ENCODE results near the gene HOPX.
"Not testable (repeated sequence)": the region's sequence is repeated elsewhere in the genome, so short reads cannot be mapped to it uniquely, and the experiment has no call there.

The HOPX gene

GRCh38 chr4:56681158-56681852, at the start of gene HOPX:
Gene HOPX, minus strand, starts transcription at chr4:56681296. Its CDS starts 23,480 bp downstream, at chr4:56657816.
- DNase-seq = peak; percentile 63

- no peak for DNase-seq
Measured at GRCh38 chr4:56730097-56730496, 49.0 kb upstream of the HOPX start.

- DNase-seq = no peak
Measured at GRCh38 chr4:56728512-56728911, 47.4 kb upstream of the HOPX start.

GRCh38 chr4:56727150-56727549, 46.1 kb upstream of the HOPX start:
- DNase-seq = no peak

GRCh38 chr4:56726593-56726992, 45.5 kb upstream of the HOPX start:
- not testable (repeated sequence) for DNase-seq

GRCh38 chr4:56723659-56724230, 42.6 kb upstream of the HOPX start:
- DNase-seq = no peak

- no peak for DNase-seq
Measured at GRCh38 chr4:56723201-56723605, 42.1 kb upstream of the HOPX start.

- DNase-seq = no peak
Measured at GRCh38 chr4:56708146-56708545, 27.1 kb upstream of the HOPX start.

GRCh38 chr4:56705966-56706365, 24.9 kb upstream of the HOPX start:
- DNase-seq = no peak

- no peak for DNase-seq
Measured at GRCh38 chr4:56705334-56705733, 24.2 kb upstream of the HOPX start.

- no peak for DNase-seq
Measured at GRCh38 chr4:56704089-56704871, 23.2 kb upstream of the HOPX start.

- DNase-seq = no peak
Measured at GRCh38 chr4:56703378-56703777, 22.3 kb upstream of the HOPX start.

- no peak for DNase-seq
Measured at GRCh38 chr4:56701644-56702043, 20.5 kb upstream of the HOPX start.

- no peak for DNase-seq
Measured at GRCh38 chr4:56701161-56701480, 20.0 kb upstream of the HOPX start.

- DNase-seq = no peak
Measured at GRCh38 chr4:56699537-56700105, 18.5 kb upstream of the HOPX start.

GRCh38 chr4:56698329-56698728, 17.2 kb upstream of the HOPX start:
- DNase-seq = no peak

- DNase-seq = no peak
Measured at GRCh38 chr4:56696056-56696455, 15.0 kb upstream of the HOPX start.

- not testable (repeated sequence) for DNase-seq
Measured at GRCh38 chr4:56693476-56693875, 12.4 kb upstream of the HOPX start.

- DNase-seq = no peak
Measured at GRCh38 chr4:56692576-56692975, 11.5 kb upstream of the HOPX start.

GRCh38 chr4:56691425-56691824, 10.3 kb upstream of the HOPX start:
- no peak for DNase-seq

- no peak for DNase-seq
Measured at GRCh38 chr4:56690393-56690792, 9.3 kb upstream of the HOPX start.

- DNase-seq = no peak
Measured at GRCh38 chr4:56689201-56689969, 8.3 kb upstream of the HOPX start.

GRCh38 chr4:56688094-56688647, 7.1 kb upstream of the HOPX start:
- DNase-seq = no peak

Data from eye (tissue), 1 donor.